ENCODE measurements around the gene MCFD2. TPM values are rescaled to one million over a fixed set of nuclear protein-coding genes. Genes with fewer than 3 reads are reported as not detected.

MCFD2 gene
- total RNA-seq, 2 experiments from 2014 or later, result 27.7 to 31.8 TPM

DNA sequence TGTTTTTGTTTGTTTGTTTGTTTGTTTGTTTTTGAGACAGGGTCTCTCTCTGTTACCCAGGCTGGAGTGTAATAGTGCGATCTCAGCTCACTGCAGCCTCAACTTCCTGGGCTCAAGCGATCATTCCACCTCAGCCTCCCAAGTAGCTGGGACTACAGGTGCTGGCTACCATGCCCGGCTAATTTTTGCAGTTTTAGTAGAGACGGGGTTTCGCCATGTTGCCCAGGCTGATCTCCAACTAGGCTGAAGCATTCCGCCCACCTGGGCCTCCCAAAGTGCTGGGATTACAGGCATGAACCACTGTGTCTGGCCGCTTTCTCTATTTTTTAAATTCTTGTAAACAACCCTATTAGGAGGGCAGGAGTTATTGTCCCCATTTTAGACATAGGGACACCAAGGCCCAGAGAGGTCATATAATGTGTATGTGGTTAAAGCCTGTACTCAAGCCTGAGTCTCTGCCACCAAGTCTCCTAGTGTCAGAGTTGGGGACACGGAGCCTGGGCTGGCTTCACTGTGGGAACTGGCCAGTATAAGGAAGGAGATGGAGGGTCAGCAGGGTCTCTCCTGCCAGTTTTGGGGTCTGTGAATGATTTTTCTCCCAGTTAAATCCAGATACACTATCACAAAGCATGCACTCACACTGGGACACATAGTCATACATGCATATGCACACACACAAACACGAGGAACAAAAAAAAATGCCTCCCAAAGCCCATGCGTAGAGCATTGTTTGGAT, 27.5 kb upstream of the MCFD2 start:
- H3K27ac Mint-ChIP-seq, result peak overlapping the region; percentile 99
- H3K27me3 Mint-ChIP-seq, result no peaks in the 10 kb centered on the region
- H3K9me3 Mint-ChIP-seq, result no peaks in the 10 kb centered on the region
- peaks cover 31% of the 10 kb centered on the region for H3K36me3 Mint-ChIP-seq (ENCODE audit: low read depth)
- ATAC-seq, result peak; percentile 4
- intact Hi-C loops (cut with micrococcal nuclease), result loop anchor here (2.0 kb wide), 2 partner anchors 26 to 36 kb away; no protein-coding TSS in a partner anchor
- ChIA-PET CTCF (interaction anchor here (1.0 to 1.4 kb wide), 3 partner anchors 20 to 230 kb away, joined by 3 read pairs; no protein-coding TSS in a partner anchor), POLR2A (interaction anchor here (0.7 to 1.9 kb wide), 5 partner anchors 9 to 229 kb away, joined by 3 to 5 read pairs (median 4); no protein-coding TSS in a partner anchor)
- peak; percentile 20 for DNase-seq
- H3K4me3 Mint-ChIP-seq, result peak overlapping the region; percentile 90
- peaks cover 47% of the 10 kb centered on the region for H3K4me1 Mint-ChIP-seq (ENCODE audit: low read depth)
- TF ChIP-seq, protein P1, sequence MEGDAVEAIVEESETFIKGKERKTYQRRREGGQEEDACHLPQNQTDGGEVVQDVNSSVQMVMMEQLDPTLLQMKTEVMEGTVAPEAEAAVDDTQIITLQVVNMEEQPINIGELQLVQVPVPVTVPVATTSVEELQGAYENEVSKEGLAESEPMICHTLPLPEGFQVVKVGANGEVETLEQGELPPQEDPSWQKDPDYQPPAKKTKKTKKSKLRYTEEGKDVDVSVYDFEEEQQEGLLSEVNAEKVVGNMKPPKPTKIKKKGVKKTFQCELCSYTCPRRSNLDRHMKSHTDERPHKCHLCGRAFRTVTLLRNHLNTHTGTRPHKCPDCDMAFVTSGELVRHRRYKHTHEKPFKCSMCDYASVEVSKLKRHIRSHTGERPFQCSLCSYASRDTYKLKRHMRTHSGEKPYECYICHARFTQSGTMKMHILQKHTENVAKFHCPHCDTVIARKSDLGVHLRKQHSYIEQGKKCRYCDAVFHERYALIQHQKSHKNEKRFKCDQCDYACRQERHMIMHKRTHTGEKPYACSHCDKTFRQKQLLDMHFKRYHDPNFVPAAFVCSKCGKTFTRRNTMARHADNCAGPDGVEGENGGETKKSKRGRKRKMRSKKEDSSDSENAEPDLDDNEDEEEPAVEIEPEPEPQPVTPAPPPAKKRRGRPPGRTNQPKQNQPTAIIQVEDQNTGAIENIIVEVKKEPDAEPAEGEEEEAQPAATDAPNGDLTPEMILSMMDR (IDR thresholded peaks at IDR 0.05), result no peak

DNA sequence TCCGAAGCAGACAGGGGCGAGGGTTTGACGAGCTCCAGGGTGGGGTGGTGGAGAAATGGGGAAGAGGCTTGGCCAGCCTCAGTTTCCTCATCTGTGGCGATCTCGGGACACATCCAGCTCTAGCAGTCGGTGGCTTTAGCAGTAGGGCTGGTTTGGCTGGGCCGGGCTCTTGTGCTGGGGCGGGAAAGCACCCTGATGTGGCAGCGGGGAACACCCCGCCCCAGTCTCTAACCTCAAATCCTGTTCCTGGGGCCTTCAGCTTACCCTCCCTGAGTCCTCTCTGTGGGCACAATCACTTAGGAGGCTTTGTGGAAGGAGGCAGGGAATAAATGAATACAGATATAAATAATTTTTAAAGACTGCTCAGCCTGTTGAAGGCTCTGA, 26.5 kb upstream of the MCFD2 start:
- Mint-ChIP-seq H3K9me3 (no peaks in the 10 kb centered on the region), H3K4me3 (peak overlapping the region; percentile 90), H3K36me3 (ENCODE audit: low read depth) (peaks cover 27% of the 10 kb centered on the region), H3K27ac (peak overlapping the region; percentile 99), H3K27me3 (no peaks in the 10 kb centered on the region), H3K4me1 (ENCODE audit: low read depth) (peaks cover 53% of the 10 kb centered on the region)
- ChIA-PET CTCF (interaction anchor here (1.0 to 1.3 kb wide), 2 partner anchors 20 to 231 kb away, joined by 3 read pairs; no protein-coding TSS in a partner anchor), POLR2A (interaction anchor here (0.7 to 1.2 kb wide), 2 partner anchors 17 to 230 kb away, joined by 3 to 4 read pairs; no protein-coding TSS in a partner anchor)
- ATAC-seq, result peak; percentile 41
- TF ChIP-seq, protein P1 (IDR thresholded peaks at IDR 0.05), result no peak
- peak; percentile 84 for DNase-seq
- intact Hi-C loops (cut with micrococcal nuclease), result loop anchor here (2.0 kb wide), 2 partner anchors 25 to 37 kb away; no protein-coding TSS in a partner anchor

DNA sequence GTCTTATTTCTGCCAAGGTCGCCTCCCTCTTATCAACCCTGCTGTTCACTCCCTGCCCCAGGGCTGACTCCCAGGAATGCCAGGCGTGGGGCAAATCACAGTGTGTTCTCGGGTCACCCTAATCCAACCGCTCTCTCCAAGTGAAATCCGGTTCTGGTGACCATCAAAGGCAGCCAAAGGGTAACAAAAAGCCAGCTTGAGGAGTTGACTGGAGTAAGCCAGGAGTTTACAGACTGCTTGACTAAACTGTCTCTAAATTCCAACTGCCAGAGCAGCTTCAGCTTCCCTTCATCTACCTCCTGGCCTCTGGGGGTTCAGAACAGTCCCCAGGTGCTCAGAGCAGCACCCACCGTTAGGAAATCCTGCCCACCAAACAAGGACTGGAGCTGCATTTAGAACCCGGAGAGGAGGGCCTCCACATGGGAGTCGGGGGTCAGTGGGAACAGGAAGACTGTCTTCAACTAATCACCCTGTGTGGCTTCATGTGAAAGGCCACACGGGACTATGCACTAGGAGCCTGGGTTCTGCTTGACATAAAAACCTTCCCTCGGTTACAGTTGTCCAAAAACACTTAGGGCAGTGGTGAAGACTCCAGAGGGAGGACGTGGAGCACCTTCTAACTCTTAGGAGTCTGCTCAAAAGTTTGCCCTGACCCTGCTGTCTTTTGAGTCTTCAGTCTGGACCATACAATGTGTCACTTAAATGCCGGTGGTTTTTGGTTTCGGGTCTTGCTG, 24.2 kb upstream of the MCFD2 start:
- Mint-ChIP-seq H3K36me3 (ENCODE audit: low read depth) (peaks cover 13% of the 10 kb centered on the region), H3K27ac (peak overlapping the region; percentile 82), H3K4me1 (ENCODE audit: low read depth) (peaks cover 39% of the 10 kb centered on the region), H3K27me3 (no peaks in the 10 kb centered on the region), H3K9me3 (no peaks in the 10 kb centered on the region), H3K4me3 (peak overlapping the region; percentile 77)
- DNase-seq (no peak), ATAC-seq (no peak)
- TF ChIP-seq, protein P1 (IDR thresholded peaks at IDR 0.05), result no peak
- ChIA-PET CTCF (interaction anchor here (1.5 kb wide), 1 partner anchor 9 kb away, joined by 4 read pairs; no protein-coding TSS in a partner anchor), POLR2A (interaction anchor here (1.2 kb wide), 1 partner anchor 15 kb away, joined by 4 read pairs; no protein-coding TSS in a partner anchor)
- intact Hi-C loops (cut with micrococcal nuclease), result no loop called here

DNA sequence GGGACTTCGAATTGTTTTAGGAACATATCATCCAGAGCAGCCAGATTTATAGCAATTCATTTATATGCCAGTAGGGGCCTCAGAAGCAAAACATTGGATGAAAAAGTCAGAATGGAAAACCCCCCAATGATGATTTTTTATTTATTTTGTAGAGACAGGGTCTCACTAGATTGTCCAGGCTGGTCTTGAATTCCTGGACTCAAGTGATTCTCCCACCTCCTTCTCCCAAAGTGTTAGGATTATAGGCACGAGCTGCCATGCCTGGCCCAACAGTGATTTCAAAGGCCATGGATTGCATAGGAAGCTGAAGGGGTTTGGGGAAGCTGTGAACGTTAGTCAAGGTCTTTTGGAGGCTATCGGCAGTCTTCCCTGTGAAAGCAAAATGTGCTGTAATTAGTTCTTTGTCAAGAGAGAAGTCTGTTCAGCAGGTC, 21.9 kb upstream of the MCFD2 start:
- DNase-seq (no peak), ATAC-seq (no peak)
- ChIA-PET CTCF (interaction anchor here (0.6 to 3.4 kb wide), 5 partner anchors 9 to 388 kb away, joined by 3 to 21 read pairs (median 4); no protein-coding TSS in a partner anchor), POLR2A (interaction anchor here (1.0 kb wide), 1 partner anchor 14 kb away, joined by 4 read pairs; no protein-coding TSS in a partner anchor)
- Mint-ChIP-seq H3K4me3 (no peak overlapping the region), H3K9me3 (no peaks in the 10 kb centered on the region), H3K27me3 (no peaks in the 10 kb centered on the region), H3K4me1 (ENCODE audit: low read depth) (peaks cover 24% of the 10 kb centered on the region), H3K27ac (no peak overlapping the region), H3K36me3 (ENCODE audit: low read depth) (peaks cover 6% of the 10 kb centered on the region)
- intact Hi-C loops (cut with micrococcal nuclease), result no loop called here
- TF ChIP-seq, protein P1 (IDR thresholded peaks at IDR 0.05), result peak; percentile 51

All from activated CD8-positive, alpha-beta T cell treated with anti-CD3 and anti-CD28 coated beads for 36 hours (primary cell).